HG02678 (cell line): ENCODE measurements around the gene ABHD17C.
"Not testable (repeated sequence)": the region's sequence is repeated elsewhere in the genome, so short reads cannot be mapped to it uniquely, and the experiment has no call there.

ENCODE experiments used
- ATAC-seq: cut with Tn5 transposase; IDR thresholded peaks from one replicate; pipeline ENCODE4 v1.9.1; 2021; ENCODE audit warnings: mild to moderate bottlenecking, moderate library complexity; ENCODE audit not compliant: unreplicated experiment

Gene ABHD17C

GRCh38 chr15:80761754-80762153 is 66.6 kb downstream of the ABHD17C start:
- no peak for ATAC-seq

- ATAC-seq, result not testable (repeated sequence)
Observed at GRCh38 chr15:80763235-80763634, 68.1 kb downstream of the ABHD17C start.

- no peak for ATAC-seq
Observed at GRCh38 chr15:80764535-80764934, 69.4 kb downstream of the ABHD17C start.

- no peak for ATAC-seq
Observed at GRCh38 chr15:80766275-80766674, 71.2 kb downstream of the ABHD17C start.

- no peak for ATAC-seq
Observed at GRCh38 chr15:80768158-80768557, 73.0 kb downstream of the ABHD17C start.

- no peak for ATAC-seq
Observed at GRCh38 chr15:80769153-80769828, 74.2 kb downstream of the ABHD17C start.

- no peak for ATAC-seq
Observed at GRCh38 chr15:80769829-80770705, 75.0 kb downstream of the ABHD17C start.

DNA sequence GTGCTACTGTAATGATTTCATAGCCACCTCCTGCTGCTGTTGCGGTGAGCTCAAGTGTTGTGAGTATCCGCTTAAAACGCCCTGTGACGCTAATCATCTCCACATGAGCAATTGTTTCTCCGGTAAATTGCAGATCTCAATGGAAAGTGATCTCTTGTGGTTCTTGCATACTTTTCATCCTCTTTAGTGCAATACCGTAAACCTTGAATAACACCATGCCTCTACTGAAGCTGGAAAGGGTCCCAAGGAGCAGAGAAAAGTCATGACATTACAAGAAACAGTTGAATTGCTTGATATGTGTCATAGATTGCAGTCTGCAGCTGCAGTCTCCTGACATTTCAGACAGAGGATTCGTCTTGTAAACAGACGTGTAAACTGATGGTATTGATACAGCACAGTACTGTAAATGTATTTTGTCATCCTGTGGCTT is 78.0 kb downstream of the ABHD17C start:
- ATAC-seq, result no peak

DNA sequence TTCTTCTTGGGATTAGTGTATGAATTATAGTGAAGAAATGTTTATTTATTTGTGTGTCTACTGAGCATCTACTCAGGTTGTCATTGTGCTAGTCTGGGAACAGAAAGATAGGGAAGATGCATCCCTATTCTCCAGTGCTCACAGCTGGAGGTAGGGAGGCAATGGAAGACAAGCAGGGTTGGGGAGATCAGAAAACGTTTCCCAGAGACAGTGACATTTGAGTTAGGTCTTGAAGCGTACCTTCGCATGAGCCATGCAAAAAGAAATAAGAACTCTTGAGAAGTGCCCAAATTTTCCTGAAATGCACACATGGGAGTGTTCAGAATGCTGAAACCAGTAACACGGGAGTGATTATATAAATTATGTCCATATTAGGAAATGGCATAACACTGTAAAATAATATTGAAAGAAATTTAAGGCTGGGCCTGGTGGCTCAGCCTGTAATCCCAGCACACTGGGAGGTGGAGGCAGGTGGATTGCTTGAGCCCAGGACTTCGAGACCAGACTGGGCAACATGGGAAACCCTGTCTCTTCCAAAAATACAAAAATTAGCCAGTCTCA is 78.8 kb downstream of the ABHD17C start:
- no peak for ATAC-seq

DNA sequence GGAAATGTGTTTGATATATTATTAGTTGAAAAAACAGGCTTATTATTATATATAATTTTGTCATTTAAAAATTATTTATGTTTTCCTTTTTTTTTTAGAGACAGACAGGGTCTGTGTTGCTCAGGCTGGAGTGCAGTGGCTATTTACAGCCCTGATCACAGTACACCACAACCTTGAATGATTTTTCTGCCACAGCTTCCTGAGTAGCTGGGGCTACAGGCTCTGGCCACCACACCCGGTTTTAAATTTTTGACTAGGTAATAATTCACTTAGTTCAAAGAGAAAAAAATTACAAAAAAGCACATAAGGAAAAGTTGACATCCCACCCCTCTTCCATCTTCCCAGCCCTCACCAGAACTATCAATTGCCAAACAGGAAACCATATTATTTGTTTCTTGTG is 79.4 kb downstream of the ABHD17C start:
- ATAC-seq, result no peak

GRCh38 chr15:80775338-80775737 is 80.2 kb downstream of the ABHD17C start:
- ATAC-seq, result no peak

DNA sequence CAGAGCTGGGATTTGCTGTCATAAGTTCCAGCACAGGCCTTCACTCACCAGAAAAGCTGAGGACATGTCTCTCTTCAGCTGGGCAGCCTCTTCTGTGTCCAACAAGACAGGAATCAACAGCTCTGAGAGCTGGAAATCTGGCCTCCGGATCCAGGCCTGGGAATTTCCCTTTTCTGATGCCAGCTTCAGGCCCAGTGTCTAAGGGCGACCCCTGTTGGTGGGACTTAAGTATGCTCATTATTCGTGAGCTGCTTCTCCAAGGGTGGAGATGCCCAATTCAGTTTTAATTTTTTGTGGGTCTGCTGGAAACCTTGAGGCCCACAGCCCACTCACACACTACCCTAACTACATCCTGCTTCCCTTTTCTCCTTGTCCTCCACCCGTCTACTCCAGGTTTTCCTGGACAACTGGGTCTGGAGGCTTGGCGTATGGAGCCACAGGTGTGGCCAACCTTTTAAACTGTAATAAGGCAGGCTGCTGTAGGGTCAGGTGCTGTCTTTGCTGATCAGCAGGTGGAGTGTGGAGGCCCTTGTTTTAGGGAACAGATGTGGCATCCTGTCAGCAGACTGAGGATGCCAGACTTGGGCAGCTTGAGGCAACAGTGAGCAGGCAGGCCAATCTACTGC is 81.4 kb downstream of the ABHD17C start:
- no peak for ATAC-seq

DNA sequence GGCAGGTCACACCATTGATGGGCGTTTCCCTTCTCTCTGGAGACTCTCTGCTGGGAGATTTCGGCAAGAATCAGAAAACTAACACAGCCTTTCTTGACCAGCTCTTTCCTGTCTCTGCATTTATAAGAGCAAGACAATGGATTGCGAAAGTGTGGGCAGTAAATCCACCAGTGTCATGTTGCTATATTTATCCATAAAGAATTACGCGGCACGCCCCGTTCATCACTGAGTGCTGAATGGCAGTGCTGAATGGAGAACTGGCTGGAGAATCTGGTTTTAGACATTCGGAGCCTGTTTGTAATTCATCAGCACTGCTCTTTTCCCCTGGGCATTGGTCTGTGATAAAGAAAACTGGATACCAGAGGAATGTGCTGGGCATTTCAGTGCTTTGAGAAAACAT is 82.0 kb downstream of the ABHD17C start:
- no peak for ATAC-seq

DNA sequence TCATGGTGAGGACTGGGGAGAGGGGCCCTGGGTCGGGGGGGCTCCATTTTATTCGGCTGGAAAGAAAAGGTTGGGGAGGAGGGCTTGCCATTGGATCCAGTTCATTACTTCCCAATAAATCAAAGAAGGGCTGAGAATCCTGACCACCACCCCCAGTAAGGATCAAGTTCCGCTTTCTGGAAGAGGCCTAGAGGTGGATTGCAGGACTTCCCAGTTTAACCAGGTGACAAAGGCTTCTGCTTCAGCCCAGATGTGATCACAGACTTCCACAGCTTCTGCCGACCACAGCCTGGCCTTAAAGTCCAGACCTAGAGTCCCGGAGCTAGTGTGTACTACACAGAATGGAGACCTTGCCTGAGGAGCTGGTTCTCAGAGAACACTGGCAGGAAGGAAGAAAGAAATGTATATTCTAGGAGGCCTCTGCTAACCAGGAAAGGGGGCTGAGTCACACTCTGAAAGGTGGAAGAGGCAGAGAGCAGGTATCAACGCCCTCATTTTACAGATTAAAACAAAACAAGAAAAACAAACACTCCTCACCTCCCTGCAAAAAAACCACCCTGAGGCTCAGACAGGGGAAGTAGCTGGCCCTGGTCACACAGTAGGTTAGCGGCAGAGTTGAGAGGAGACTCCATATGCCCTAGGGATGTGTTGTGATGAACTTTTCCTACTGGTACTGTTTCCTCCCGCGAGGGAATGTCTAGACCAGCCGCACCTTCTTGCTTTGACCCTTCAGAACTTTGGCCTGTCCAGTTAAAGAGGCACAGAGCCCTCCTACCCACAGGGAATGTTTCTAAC is 82.9 kb downstream of the ABHD17C start:
- ATAC-seq, result no peak

GRCh38 chr15:80778621-80778963 is 83.5 kb downstream of the ABHD17C start:
- ATAC-seq, result no peak

DNA sequence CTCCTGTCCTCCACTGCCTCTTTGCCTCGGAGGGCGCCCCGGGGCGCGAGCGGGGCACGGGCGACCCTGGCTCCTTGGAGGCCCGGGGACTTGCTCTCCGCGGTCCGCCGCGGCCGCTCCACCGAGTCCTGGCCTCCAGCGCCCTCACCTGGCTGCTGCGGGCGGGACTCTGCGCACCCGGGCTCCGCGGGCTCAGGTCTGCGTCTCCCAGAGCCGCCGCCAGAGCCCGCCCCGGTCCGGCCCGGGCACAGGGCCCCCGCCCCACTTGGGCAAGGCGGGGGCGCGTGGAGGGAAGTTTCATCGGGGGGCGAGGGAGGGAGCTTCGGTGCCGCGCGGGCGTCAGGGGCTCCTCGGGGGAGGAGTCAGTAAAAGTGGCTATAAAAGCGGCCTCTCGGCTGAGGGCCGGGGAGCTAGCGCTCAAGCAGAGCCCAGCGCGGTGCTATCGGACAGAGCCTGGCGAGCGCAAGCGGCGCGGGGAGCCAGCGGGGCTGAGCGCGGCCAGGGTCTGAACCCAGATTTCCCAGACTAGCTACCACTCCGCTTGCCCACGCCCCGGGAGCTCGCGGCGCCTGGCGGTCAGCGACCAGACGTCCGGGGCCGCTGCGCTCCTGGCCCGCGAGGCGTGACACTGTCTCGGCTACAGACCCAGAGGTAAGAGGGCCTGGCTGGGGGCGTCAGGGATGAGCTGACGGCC is 84.0 kb downstream of the ABHD17C start, which contains the start of gene CEMIP:
TSS of gene CEMIP (plus strand) at position 407 of the 694 bp plus-strand sequence. CDS start 94,510 bp downstream, outside the sequence.
- no peak for ATAC-seq

- ATAC-seq, result no peak
Observed at GRCh38 chr15:80779658-80780415, 84.7 kb downstream of the ABHD17C start.

GRCh38 chr15:80780416-80781221 is 85.5 kb downstream of the ABHD17C start:
- ATAC-seq, result no peak
